HG02798 (cell line): ENCODE results near the gene CMPK2.

Source experiments
- ATAC-seq: cut with Tn5 transposase; IDR thresholded peaks from one replicate; pipeline ENCODE4 v1.9.1; 2021; ENCODE audit warnings: mild to moderate bottlenecking; ENCODE audit not compliant: unreplicated experiment, poor library complexity

The CMPK2 gene

GRCh38 chr2:6846540-6846939 lies 19.2 kb downstream of the CMPK2 start:
- no peak for ATAC-seq

GRCh38 chr2:6845903-6846302 lies 19.8 kb downstream of the CMPK2 start:
- no peak for ATAC-seq

GRCh38 chr2:6845312-6845711 lies 20.4 kb downstream of the CMPK2 start:
- no peak for ATAC-seq

GRCh38 chr2:6841537-6842287 lies 24.0 kb downstream of the CMPK2 start:
- no peak for ATAC-seq

GRCh38 chr2:6838673-6839319 lies 26.9 kb downstream of the CMPK2 start:
- no peak for ATAC-seq

GRCh38 chr2:6835467-6835866 lies 30.2 kb downstream of the CMPK2 start:
- ATAC-seq = no peak

- ATAC-seq = no peak
Measured at GRCh38 chr2:6834163-6834562, 31.5 kb downstream of the CMPK2 start.

GRCh38 chr2:6833300-6833604 lies 32.5 kb downstream of the CMPK2 start:
- ATAC-seq = no peak

- no peak for ATAC-seq
Measured at GRCh38 chr2:6832596-6833299, 33.0 kb downstream of the CMPK2 start.

- no peak for ATAC-seq
Measured at GRCh38 chr2:6831229-6831628, 34.5 kb downstream of the CMPK2 start.

GRCh38 chr2:6828299-6828584 lies 37.5 kb downstream of the CMPK2 start:
- no peak for ATAC-seq

- no peak for ATAC-seq
Measured at GRCh38 chr2:6827566-6828298, 38.0 kb downstream of the CMPK2 start.

GRCh38 chr2:6826081-6826913 lies 39.4 kb downstream of the CMPK2 start:
- ATAC-seq = peak; percentile 93

GRCh38 chr2:6824962-6825361 lies 40.7 kb downstream of the CMPK2 start:
- ATAC-seq = no peak

GRCh38 chr2:6823111-6823510 lies 42.6 kb downstream of the CMPK2 start:
- ATAC-seq = no peak

- no peak for ATAC-seq
Measured at GRCh38 chr2:6822406-6822805, 43.3 kb downstream of the CMPK2 start.

- ATAC-seq = no peak
Measured at GRCh38 chr2:6820903-6821584, 44.7 kb downstream of the CMPK2 start.

- no peak for ATAC-seq
Measured at GRCh38 chr2:6820236-6820635, 45.5 kb downstream of the CMPK2 start.

GRCh38 chr2:6819668-6820067 lies 46.0 kb downstream of the CMPK2 start:
- no peak for ATAC-seq

GRCh38 chr2:6818012-6818411 lies 47.7 kb downstream of the CMPK2 start:
- no peak for ATAC-seq
